Pancreas (tissue), 10 donors: ENCODE measurements around the gene RNASE8. TPM values are rescaled to one million over a fixed set of nuclear protein-coding genes. Genes with fewer than 3 reads are reported as not detected.

Experiments used
- ATAC-seq, 4 donors: fragments of 200-7000 bp; cut with Tn5 transposase; one replicate each; pipeline versions ENCODE4 v1.8.0 to v1.9.1; 2020; ENCODE audit warnings: mild to moderate bottlenecking in 4 of 4, moderate library complexity in 4 of 4
- DNase-seq, 6 donors: peaks; one replicate each; pipeline ENCODE4 v3.0.0-alpha.2; 2020
- FAIRE-seq: peaks from 2 replicates; lab custom pipeline; 2012; peaks lifted over from hg19 to GRCh38; lab: Jason Lieb, UNC
- H3K27ac ChIP-seq, 4 donors: fragments of 200-600 bp; sonication (generic); 1 replicate in 3 of 4; 2 replicates in 1 of 4; pipeline versions ENCODE4 v1.5.0 to v1.8.0; 2020
- H3K27me3 ChIP-seq, 4 donors: fragments of 200-600 bp; one replicate each; pipeline ENCODE4 v1.8.0; 2021
- H3K36me3 ChIP-seq, 3 donors: fragments of 200-600 bp; sonication (generic) in 1 of 3; one replicate each; pipeline versions ENCODE4 v1.5.0 to v1.8.0; 2020 to 2021
- H3K4me1 ChIP-seq, 3 donors: fragments of 200-600 bp; one replicate each; pipeline ENCODE4 v1.8.0; 2021
- H3K4me3 ChIP-seq, 4 donors: fragments of 200-600 bp; sonication (generic) in 2 of 4; one replicate each; pipeline versions ENCODE4 v1.5.0 to v1.8.0; 2020 to 2021
- H3K9me3 ChIP-seq, 4 donors: fragments of 200-600 bp; one replicate each; pipeline ENCODE4 v1.8.0; 2021
- WGBS, 2 donors: extraction: QIAGEN DNeasy Blood & Tissue Kit; methylation state at CpG; one replicate each; pipeline ENCODE4 v1.1.7; 2013; 5-methylcytosine and 5-hydroxymethylcytosine counted together
- intact Hi-C, 3 donors: fragments of 100-400 bp; cut with DNase I; formaldehyde crosslinking; loops; one replicate each; pipeline versions ENCODE4 v1.11.1 to v1.14.2; 2022
- polyA plus RNA-seq, 2 donors: library from polyadenylated mRNA; stranded (reverse); fragments of 200-250 nt; gene quantifications; one replicate each; pipeline ENCODE4 v1.2.3, GENCODE V29; 2013
- total RNA-seq, 6 donors: library from RNA; stranded (reverse); fragmentation: NEBNext Ultra II Directional in 4 of 6; extraction: Animal tissue kit (Norgen Biotek cat#: 25700) in 4 of 6; gene quantifications; one replicate each; pipeline versions ENCODE4 v1.2.1 to v1.2.4, GENCODE V29; 2021 to 2023
- TF ChIP-seq, protein P1 (sequence below), 4 donors: fragments of 200-600 bp; sonication (generic) in 3 of 4; IDR thresholded peaks; one replicate each; pipeline versions ENCODE4 v1.5.0 to v1.8.0; 2021; ENCODE audit warnings: antibody characterized with exemption in 4 of 4
- donor health status: healthy with polysubstance abuse.
- donor health status: DM: no; HTN: no; CAD: no; lungs with moderate emphysema.
- donor health status: DM: no; HTN: no; CAD: no.
- donor health status: control.
- donor health status: control.
- donor health status: Bipolar disorder and iron deficiency.
- donor health status: DM: yes; HTN: yes; CAD: no.
- donor health status: DM: no; HTN: no; CAD: no.
- donor health status: DM: no; HTN: no; CAD: no.
- donor health status: DM: yes; HTN: yes; CAD: no.

Gene RNASE8
- total and polyA plus RNA-seq, 8 donors, result not detected

DNA sequence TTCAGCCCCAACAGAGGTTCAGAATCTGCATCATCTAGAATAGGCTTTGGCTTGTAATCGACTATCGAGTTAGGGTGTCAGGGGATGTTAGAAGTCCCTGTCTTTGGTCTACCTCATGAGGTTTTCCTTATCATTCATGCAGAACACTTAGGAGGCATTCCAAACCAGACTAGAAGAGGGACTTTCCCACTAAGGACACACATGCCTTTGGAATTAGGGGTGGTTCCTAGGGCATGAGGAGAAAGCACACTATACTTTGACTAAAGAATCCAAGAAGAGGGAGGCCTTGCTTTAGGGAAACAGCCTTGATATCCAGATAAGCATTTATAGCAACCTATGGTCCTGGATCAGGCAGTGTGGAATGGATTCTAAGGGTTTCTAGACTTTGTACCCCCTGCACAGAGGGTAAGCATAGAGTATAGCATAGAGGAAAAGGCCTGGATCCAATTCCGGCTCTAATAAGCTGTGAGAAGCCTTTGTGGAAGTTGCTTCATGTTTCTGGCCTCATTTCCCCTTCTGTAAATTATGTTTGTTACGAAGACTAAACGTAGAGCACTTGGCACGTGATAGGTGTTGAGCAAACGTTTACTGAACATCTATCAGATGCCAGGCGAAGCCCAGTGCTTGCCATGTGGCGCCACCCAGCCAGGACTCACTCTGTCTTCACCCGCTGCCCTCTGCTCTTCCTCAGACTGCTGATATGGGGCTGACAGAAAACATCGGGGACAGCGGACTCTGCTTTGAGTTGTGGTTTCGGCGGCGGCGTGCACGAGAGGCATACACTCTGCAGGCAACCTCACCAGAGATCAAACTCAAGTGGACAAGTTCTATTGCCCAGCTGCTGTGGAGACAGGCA is 27.6 kb downstream of the RNASE8 start:
- peaks cover 0 to 46% (median 0%) of the 10 kb centered on the region in 3 donors for H3K36me3 ChIP-seq
- H3K9me3 ChIP-seq, result no peaks in the 10 kb centered on the region
- intact Hi-C loops, result no loop called here
- 67 to 69% methylated on average over 17 of the region's 17 CpGs for WGBS, 2 donors
- H3K4me3 ChIP-seq, result no peak overlapping the region
- FAIRE-seq (no peak), ATAC-seq (peak in 2 of 4 donors; percentile 4 to 51), DNase-seq (no peak)
- H3K4me1 ChIP-seq, result no peaks in the 10 kb centered on the region
- no peak overlapping the region for H3K27ac ChIP-seq
- H3K27me3 ChIP-seq, result no peaks in the 10 kb centered on the region
- TF ChIP-seq, protein P1, sequence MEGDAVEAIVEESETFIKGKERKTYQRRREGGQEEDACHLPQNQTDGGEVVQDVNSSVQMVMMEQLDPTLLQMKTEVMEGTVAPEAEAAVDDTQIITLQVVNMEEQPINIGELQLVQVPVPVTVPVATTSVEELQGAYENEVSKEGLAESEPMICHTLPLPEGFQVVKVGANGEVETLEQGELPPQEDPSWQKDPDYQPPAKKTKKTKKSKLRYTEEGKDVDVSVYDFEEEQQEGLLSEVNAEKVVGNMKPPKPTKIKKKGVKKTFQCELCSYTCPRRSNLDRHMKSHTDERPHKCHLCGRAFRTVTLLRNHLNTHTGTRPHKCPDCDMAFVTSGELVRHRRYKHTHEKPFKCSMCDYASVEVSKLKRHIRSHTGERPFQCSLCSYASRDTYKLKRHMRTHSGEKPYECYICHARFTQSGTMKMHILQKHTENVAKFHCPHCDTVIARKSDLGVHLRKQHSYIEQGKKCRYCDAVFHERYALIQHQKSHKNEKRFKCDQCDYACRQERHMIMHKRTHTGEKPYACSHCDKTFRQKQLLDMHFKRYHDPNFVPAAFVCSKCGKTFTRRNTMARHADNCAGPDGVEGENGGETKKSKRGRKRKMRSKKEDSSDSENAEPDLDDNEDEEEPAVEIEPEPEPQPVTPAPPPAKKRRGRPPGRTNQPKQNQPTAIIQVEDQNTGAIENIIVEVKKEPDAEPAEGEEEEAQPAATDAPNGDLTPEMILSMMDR (IDR thresholded peaks at IDR 0.05), result no peak

- ATAC-seq, result no peak
- H3K9me3 ChIP-seq, result no peaks in the 10 kb centered on the region
- intact Hi-C loops, result no loop called here
- H3K4me3 ChIP-seq, result no peak overlapping the region
- no peak for FAIRE-seq
- H3K36me3 ChIP-seq, result peaks cover 0 to 42% (median 0%) of the 10 kb centered on the region in 3 donors
- no peaks in the 10 kb centered on the region for H3K27me3 ChIP-seq
- no peaks in the 10 kb centered on the region for H3K4me1 ChIP-seq
- DNase-seq, result no peak
- H3K27ac ChIP-seq, result no peak overlapping the region
- TF ChIP-seq, protein P1 (IDR thresholded peaks at IDR 0.05), result no peak
- WGBS, 2 donors, result 84 to 89% methylated on average over 3 to 4 of the region's 4 CpGs
These were observed 29.3 kb downstream of the RNASE8 start for GRCh38 chr14:21086908-21087293.

- Histone ChIP-seq H3K27ac (no peak overlapping the region), H3K4me1 (no peaks in the 10 kb centered on the region), H3K4me3 (no peak overlapping the region), H3K36me3 (peaks cover 0 to 40% (median 0%) of the 10 kb centered on the region in 3 donors), H3K9me3 (no peaks in the 10 kb centered on the region), H3K27me3 (no peaks in the 10 kb centered on the region)
- DNase-seq (peak in 1 of 6 donors; percentile 63), ATAC-seq (peak in 3 of 4 donors; percentile 3 to 54 (median 25)), FAIRE-seq (no peak)
- WGBS, 2 donors, result 69 to 70% methylated on average over 18 to 19 of the region's 19 CpGs
- TF ChIP-seq, protein P1 (IDR thresholded peaks at IDR 0.05), result no peak
- intact Hi-C loops, result no loop called here
These were observed 29.9 kb downstream of the RNASE8 start for GRCh38 chr14:21087294-21088091.

GRCh38 chr14:21088687-21089086 is 31.1 kb downstream of the RNASE8 start:
- DNase-seq, result no peak

More at GRCh38 chr14:21088687-21089086, 31.1 kb downstream of the RNASE8 start:
- FAIRE-seq (no peak), ATAC-seq (no peak)
- intact Hi-C loops, result no loop called here
- Histone ChIP-seq H3K27ac (no peak overlapping the region), H3K36me3 (peaks cover 0 to 43% (median 0%) of the 10 kb centered on the region in 3 donors), H3K9me3 (no peaks in the 10 kb centered on the region), H3K27me3 (no peaks in the 10 kb centered on the region), H3K4me1 (peaks cover 0 to 3% (median 0%) of the 10 kb centered on the region in 3 donors), H3K4me3 (no peak overlapping the region)
- 84 to 91% methylated on average over 4 of the region's 4 CpGs for WGBS, 2 donors
- TF ChIP-seq, protein P1 (IDR thresholded peaks at IDR 0.05), result no peak
